Measurements from ENCODE around the gene POPDC2. TPM values are rescaled to one million over a fixed set of nuclear protein-coding genes. Genes with fewer than 3 reads are reported as not detected.
"Not testable (repeated sequence)": the region's sequence is repeated elsewhere in the genome, so short reads cannot be mapped to it uniquely, and the experiment has no call there.

The POPDC2 gene
- total RNA-seq, 1 donor from 2014 or later, result 0.65 TPM

DNA sequence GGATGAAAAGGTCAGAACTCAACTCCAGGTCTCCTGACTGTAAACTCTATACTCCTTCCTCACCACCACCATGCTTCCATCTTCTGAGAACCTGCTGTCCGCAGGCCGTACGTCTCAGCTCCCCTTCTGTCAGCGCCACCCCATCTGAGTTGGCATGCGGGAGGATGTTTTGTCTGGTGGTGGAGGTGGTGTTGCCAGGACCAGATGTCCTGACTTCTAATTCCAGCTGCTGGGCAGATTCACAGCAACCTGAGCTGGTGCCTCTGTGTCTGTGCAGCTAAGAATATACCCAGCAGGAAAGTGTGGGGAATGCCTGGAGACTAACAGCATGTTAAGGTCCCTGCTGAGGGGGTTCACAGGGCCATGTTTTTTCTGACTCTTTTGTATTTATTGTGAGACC is 39.5 kb downstream of the POPDC2 start:
- ATAC-seq (no peak), DNase-seq (ENCODE audit: low spot score) (no peak)

DNA sequence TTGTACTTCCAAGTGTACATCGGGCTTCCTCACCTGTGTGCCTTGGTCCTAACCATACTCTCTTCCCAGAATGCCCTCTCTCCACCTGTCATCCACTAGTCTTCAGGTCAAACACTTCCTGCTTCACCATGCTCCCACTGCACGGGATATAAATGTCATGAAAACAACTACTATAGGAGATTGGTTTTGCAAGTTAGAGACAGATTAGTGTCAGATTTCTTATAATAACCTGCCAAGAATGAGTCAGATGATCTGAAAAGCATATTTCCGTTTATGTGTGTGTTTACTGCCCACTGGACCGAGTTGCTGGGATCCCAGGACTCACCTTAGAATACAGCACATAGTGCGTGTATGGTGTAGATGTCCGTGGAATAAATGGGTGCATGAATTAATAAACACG is 41.3 kb downstream of the POPDC2 start:
- DNase-seq (ENCODE audit: low spot score), result no peak
- ATAC-seq, result no peak

DNA sequence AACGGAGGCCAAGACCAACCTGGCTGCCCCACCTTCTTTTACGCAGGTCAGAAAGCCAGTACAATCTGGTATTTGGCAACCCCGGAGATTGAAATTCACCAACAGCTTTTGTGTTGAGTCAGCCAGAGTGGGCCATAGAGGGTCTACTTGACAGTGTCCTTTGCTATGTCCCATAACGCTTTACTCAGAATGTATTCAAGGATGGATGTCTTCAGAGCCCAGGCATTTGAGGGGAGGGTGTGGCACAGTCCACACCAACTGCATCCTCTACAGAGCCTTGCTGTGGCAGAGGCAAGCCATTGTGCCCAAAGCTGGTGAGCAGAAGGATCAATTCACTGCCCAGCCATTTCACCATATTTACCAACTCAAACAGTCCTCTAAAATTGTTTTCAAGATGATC is 44.3 kb downstream of the POPDC2 start:
- DNase-seq (ENCODE audit: low spot score), result no peak
- ATAC-seq, result no peak

DNA sequence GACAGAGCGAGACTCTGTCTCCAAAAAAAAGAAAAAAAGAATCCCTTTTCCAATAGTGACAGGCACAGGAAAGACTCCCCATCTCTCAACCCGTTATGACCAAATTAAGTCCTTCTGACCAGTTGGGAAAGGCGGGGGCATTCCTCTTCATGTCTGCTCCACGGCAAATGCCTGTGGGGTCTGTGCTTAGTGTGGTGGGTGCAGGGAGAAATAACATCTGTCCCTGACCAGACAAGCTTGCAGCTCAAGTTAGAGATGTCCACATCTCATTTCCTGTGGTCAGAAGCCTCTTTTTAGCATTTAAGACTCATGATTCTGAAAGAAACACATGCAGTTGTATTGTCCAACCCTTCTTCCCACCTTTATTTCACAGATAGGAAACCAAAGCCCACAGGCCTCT is 46.5 kb downstream of the POPDC2 start:
- DNase-seq (ENCODE audit: low spot score) (no peak), ATAC-seq (no peak)

DNA sequence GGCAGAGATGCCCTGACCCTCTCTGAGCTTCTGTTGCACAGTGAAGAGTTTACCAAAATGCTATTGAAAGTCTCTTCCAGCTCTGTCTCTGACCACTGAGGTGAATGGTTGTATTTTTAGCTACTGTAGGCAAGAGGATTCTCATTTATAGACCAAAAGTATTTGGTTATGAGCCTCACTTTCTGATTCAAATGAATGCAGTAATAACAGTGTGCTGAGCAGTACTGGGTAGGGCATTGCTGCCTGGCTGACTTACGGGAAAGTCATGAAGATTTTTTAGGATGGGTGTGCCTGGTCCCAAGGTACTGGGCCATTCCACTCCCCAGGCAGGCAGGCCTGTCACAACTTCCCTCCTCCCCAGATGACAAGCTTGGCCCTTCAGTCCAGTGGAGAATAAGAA is 47.2 kb downstream of the POPDC2 start:
- ATAC-seq (no peak), DNase-seq (ENCODE audit: low spot score) (peak; percentile 16)

DNA sequence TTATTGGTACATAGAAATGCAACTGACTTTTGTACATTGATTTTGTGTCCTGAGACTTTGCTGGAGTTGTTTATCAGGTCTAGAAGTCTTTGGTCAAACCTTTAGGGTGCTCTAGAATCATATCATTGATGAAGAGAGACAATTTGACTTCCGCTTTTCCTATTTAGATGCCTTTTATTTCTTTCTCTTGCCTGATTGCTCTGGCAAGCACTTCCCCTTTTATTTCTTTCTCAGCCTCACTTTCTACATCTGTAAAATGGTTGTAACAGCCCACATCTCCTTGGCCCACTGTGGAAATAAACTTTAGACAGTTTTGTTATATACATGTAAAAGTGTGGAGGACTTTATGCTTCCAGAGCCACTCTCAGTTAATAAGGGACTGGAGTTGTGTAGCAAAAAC is 48.7 kb downstream of the POPDC2 start:
- DNase-seq (ENCODE audit: low spot score), result no peak
- no peak for ATAC-seq

DNA sequence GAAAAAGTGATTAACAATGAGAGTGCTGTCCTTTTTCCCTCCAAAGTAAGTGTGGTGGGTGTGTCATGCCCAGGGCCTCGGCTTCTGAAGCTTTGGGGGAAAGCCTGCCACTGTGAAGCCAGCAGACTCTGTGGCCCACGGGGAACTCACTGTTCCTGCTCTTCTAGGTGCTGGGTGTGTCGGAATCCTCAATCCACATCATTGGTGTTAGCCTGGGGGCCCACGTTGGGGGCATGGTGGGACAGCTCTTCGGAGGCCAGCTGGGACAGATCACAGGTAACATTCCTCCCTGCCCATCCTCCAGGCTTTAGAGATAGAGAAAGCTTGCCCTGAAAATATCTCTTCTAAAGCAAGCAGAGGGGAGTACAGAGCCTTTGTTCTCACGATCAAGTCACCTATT is 51.1 kb downstream of the POPDC2 start:
- ATAC-seq (no peak), DNase-seq (ENCODE audit: low spot score) (peak; percentile 33)

DNA sequence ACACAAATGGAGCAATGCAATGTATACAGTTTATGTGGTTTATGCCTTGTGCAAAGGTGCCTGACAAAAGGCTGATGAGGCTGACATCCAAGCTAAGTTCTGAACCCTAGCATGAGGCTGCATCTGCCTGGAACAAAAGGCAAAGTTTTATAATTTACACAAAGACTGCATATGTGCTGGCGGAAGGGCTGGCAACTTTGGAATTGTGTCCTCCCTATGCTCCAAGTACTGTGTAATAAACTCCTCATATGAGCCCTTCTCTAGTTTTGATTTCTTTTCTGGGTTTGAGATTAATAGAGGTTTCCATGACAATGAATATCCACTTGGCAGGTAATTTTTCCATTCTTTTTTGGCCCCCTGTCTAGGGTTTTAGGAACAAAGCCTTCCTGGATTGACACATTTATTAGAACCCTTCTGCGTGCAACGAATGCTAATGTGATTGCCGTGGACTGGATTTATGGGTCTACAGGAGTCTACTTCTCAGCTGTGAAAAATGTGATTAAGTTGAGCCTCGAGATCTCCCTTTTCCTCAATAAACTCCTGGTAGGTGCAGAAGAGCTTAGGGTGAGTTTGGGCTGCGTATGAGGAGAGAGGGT is 51.9 kb downstream of the POPDC2 start:
- no peak for ATAC-seq
- peak; percentile 2 for DNase-seq (ENCODE audit: low spot score)

DNA sequence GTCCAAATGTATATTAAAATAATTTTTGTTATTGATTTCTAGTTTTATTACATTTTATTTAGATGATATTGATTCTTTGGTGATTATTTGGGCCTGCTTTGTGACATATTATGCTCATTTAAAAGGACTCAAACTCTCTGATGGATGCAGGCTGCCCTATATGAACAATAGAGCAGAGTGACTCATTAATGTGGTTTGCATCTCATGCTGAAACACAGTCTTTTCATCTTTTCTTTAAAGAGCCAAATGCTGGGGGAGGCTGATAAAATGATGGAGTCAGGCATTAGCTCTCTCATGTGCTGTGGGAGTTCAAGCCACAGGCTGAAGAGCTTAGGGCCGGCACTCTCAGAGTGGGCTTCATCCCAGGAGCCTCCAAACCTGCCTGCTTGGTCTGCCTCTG is 55.5 kb downstream of the POPDC2 start:
- DNase-seq (ENCODE audit: low spot score) (peak; percentile 21), ATAC-seq (no peak)

DNA sequence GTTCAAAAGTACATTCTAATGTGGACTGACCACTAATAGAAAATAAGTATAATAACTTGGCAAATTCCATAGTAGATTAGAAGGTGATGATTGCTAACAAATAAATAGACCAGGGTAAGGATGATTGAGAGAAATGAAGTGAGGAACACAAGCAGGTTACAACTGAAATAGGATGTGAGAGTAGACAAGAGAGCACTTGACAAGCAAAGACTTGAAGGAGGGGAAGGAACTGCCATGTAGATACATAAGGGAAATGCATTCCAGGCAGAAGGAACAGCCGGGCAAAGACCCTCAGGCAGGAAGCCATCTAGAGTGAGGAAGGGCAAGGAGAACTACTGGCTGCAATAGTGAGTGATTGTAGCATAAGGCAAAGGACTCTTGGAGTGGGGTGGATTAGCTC is 57.7 kb downstream of the POPDC2 start:
- DNase-seq (ENCODE audit: low spot score) (peak; percentile 5), ATAC-seq (no peak)

DNA sequence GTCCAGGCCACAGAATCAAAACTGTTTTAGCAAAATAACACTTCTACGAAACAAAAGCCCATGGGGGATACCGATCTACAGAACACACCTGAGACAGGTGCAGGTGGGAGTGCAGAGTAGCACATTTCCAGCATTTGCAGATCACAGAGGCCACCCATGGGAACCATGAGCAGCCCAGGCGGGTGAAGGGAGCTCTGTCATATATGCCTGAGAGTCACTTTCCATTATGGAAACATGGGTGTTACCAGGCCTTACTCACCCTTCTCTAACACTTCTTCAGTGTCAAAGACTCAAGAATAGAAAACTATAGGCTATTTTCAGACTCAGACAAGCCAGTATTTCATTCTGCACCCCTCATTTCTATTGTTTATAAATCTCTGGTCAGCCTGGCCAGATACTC is 59.2 kb downstream of the POPDC2 start:
- DNase-seq (ENCODE audit: low spot score), result peak; percentile 12
- ATAC-seq, result no peak

DNA sequence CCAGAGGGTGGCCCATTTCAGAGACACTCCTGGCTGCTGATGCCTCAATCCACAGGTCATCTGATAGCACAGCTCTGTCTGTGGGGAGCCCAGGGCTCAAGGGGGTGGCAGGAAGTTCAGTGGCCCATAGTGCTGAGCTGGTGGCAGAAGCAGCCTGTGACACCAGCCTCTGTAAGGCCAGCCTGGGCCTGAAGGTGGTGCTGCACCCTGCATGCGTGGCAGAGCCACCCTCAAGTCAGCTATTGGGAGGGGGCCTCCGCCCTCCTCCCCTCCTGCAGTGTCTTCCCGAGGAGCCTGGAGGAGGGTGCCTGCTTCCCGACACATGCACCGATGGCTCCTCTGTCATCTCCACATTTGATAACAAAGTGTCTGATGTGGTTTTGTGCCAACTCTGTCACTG is 59.7 kb downstream of the POPDC2 start:
- ATAC-seq (peak; percentile 19), DNase-seq (ENCODE audit: low spot score) (peak; percentile 37)

DNA sequence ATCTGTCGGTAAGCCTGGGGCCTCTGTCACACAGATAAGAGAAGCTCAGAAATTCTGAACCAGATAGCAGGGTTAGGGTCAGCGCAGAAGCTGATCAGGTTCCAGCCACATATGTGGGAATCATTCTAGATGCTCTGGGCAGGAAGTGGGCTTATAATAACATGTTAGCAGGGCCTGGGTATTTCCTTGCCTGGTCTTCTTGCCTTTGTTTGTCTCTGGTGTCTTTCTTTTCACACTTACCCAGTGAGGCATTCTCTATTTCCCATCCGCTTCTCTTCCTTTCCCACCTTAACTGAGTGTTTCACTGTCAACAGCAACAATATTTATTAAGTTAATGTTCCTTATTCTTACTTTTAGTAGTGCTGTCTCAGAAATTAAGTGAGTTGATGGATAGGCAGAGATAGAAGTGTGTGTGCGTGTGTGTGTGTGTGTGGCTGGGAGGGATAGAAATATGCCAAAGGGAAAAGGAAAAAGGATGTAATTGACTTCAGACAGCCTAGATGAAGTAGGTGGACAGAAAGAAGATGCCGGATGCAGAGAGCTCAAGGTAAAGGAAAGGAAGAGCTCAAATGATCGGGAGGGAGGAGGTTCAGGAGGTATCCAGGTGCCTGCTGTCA is 60.7 kb downstream of the POPDC2 start:
- no peak for DNase-seq (ENCODE audit: low spot score)
- no peak for ATAC-seq

DNA sequence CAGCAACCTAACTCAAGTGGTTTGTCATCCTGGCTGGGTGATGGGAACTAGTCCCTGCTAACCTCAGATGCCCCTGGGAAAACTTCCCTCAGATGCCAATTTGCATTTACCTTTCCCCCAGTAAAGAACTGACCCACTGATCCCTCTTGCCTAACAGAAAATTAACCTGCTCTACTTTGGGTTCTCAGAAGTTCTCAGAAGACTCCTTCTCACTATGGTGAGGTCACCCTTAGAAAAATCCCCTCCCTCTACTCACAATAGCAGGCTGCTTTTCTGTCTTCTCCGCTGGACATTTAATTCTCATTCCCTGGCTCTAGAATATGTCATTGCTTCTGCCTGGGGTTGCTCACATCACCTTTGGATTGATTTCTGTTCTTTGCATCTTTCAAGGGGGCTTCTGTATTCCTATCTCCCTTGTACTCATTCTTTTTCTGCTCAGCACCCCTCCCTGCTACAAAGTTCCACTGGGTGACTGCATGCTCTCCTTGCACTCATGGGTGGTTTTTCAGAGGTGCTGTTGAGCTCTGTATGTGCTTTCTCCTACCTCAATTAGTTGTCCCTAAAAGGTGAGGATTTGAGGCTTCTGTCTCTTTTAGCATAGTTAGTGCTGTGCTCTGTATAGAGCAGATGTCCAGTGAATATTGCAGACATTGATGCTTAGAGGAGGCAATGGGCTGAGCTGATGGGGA is 61.8 kb downstream of the POPDC2 start:
- DNase-seq (ENCODE audit: low spot score), result no peak
- peak; percentile 66 for ATAC-seq

DNA sequence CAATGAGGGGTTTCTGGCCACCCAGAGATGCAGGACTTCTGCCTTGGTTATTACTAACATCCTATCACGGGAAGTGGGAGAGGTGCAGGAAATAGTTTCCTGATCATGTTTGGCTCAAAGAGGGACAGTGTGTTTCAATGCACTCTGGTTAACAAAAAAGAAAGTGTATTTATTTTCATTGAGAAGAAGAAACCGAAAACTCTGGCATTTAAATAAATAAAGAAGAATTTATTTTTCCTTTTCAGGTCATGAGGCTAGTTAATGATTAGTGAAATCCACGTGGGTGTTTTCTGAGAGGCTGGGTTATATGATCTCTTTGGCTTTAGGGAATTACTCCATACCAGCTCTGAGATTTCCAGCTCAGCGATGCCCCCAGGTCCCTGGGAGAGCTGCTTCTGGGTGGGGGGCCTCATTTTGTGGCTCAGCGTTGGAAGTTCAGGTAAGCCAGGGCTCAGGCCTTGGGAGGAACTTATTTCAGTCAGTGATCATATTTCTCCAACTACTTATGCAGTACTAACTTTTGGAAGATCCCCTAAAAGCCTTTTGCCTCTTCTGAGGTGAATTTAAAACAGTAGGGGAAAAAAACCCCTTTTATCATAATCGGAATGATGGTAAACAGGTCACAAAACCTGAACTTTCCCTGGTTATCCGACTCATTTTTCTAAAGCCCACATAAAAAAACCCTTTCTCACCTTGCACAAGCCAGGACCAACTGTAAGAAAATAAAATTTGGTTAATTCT is 62.7 kb downstream of the POPDC2 start, which contains the start of gene PLA1A:
Gene PLA1A (plus strand): TSS at position 338 of the 741 bp plus-strand sequence. CDS start 29 bp downstream, at position 367.
- no peak for DNase-seq (ENCODE audit: low spot score)
- ATAC-seq, result peak; percentile 71

DNA sequence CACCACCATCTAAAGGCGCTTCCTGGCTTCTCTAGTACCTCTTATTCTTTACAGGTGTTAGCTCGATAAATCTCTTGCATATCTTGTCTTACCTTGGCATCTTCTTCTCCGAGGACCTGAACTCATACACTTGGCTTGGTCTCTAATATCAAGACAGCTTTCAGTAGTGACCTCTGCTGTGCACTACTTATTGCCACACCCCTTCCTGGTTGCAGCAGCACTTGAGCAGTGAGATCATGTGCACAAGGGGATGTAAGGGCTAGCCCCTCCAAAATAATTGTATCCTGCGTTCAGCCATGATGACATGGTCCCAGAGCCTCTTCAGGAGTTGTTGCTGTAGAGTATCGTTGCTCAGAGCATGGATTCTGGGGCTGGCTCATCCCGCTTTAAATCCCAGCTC is 64.0 kb downstream of the POPDC2 start:
- DNase-seq (ENCODE audit: low spot score) (no peak), ATAC-seq (no peak)

DNA sequence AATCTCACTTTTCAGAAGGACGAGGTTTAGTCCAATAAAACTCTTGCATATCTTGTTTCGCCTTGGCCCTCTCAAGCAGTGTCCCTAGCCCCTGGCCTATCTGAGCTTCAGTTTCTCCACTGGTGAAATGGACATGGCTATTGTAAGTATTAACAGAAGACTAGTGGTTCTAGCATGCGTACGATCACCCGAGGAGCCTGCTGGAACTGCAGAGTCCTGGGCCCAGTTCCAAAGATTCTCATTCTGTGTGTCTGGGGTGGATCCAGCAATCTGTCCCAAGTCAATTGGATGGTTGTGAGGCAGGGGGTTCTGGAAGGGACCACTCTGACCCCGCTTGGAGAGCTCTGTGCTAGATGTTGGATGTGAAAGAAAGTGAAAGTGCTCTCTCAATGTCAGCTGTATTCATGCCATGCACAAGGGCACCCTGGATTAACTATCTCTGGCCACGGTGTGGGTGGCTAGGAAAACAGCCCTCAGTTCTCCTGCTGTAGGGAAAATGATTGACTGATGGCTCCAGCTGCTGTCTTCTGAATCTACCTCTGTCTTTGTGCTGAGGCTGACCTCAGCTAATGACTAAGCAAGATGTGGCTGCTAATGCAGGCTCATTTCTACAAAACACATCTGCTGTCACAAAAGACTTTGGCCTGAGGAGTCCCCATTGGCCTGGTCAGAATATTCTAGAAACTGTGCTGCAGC is 64.6 kb downstream of the POPDC2 start:
- ATAC-seq, result peak; percentile 67

DNA sequence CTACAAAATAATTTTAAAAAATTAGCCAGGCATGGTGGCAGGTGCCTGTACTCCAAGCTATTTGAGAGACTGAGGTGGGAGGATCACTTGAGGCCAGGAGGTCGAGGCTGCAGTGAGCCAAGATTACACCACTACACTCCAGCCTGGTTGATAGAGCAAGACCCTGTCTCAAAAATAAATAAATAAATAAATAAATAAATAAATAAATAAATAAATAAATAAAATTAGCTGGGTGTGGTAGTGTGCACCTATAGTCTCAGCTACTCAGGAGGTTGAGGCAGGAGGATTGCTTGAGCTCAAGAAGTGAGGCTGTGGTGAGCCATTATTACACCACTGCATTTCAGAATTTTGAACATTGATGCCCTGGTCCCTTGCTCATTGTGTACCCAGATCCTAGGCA is 65.5 kb downstream of the POPDC2 start:
- not testable (repeated sequence) for DNase-seq (ENCODE audit: low spot score); ATAC-seq

More for the DNA sequence above, 64.6 kb downstream of the POPDC2 start:
- DNase-seq (ENCODE audit: low spot score), result no peak

DNA sequence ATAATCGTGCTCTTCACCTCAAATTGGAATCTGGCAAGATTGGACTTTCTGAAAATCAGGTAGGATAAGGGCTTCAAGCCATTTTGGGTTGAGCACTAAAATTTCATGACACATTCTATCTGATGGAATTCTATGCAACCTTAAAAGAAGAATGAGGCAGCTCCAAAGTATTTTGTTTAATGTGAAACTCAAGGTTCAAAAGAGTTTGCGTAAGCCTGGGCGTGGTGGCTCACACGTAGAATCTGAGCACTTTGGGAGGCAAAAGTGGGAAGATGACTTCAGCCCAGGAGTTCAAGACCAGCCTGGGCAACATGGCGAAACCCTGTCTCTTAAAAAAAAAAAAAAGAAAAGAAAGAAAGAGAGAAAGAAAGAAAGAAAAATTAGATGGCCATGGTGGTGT is 66.3 kb downstream of the POPDC2 start:
- no peak for ATAC-seq
- no peak for DNase-seq (ENCODE audit: low spot score)

DNA sequence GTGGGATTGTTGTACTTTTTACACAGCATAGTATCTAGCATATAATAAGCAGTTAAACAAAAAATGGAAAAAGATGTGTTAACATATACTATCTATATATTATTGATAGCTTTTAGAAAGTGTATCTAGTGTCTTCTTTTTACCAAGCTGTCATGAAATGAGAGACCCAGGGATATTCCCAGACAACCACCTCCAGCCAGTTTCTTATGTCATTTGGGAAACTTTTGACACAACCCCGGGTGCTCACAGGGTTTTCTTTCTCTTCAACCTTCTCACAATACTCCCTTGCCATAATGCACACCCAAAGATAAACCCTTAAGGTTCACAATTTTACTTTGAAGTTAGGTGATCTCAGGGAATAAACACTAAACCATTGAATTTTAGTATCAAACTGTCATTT is 67.5 kb downstream of the POPDC2 start:
- DNase-seq (ENCODE audit: low spot score), result no peak
- no peak for ATAC-seq
